Glutamatergic neuron (in vitro differentiated cells): ENCODE data around the gene TEX35. TPM values are rescaled to one million over a fixed set of nuclear protein-coding genes. Genes with fewer than 3 reads are reported as not detected.

Experiments
- DNase-seq: peaks from one replicate; pipeline ENCODE4 v3.0.0; 2022
- H3K27ac Mint-ChIP-seq: one replicate; pipeline ENCODE4 v1.8.0; 2020; ENCODE audit warnings: mild to moderate bottlenecking, mixed read lengths, inconsistent platforms; ENCODE audit not compliant: unreplicated experiment
- H3K27me3 Mint-ChIP-seq: one replicate; pipeline ENCODE4 v1.8.0; 2020; ENCODE audit warnings: mild to moderate bottlenecking, moderate library complexity, mixed read lengths, inconsistent platforms; ENCODE audit not compliant: unreplicated experiment
- H3K36me3 Mint-ChIP-seq: one replicate; pipeline ENCODE4 v1.8.0; 2020; ENCODE audit warnings: mild to moderate bottlenecking, mixed read lengths, inconsistent platforms; ENCODE audit not compliant: unreplicated experiment
- H3K4me1 Mint-ChIP-seq: one replicate; pipeline ENCODE4 v1.8.0; 2020; ENCODE audit warnings: mild to moderate bottlenecking, low read depth, mixed read lengths, inconsistent platforms; ENCODE audit not compliant: unreplicated experiment
- H3K4me3 Mint-ChIP-seq: one replicate; pipeline ENCODE4 v1.8.0; 2020; ENCODE audit warnings: mild to moderate bottlenecking, mixed read lengths, inconsistent platforms; ENCODE audit not compliant: unreplicated experiment
- H3K9me3 Mint-ChIP-seq: one replicate; pipeline ENCODE4 v1.8.0; 2020; ENCODE audit warnings: mild to moderate bottlenecking, moderate library complexity, mixed read lengths, inconsistent platforms; ENCODE audit not compliant: unreplicated experiment
- total RNA-seq: library from RNA; stranded (reverse); fragmentation: NEBNext Ultra II Directional; extraction: Animal tissue kit (Norgen Biotek cat#: 25700); gene quantifications from one replicate; pipeline ENCODE4 v1.2.1, GENCODE V29; 2021; ENCODE audit not compliant: unreplicated experiment
- TF ChIP-seq, protein P1 (sequence below): fragments of 200-600 bp; sonication (generic); IDR thresholded peaks from one replicate; pipeline ENCODE4 v1.5.0; 2021; ENCODE audit not compliant: partially characterized antibody, unreplicated experiment

Gene TEX35
- total RNA-seq, 1 donor from 2014 or later: not detected

DNA sequence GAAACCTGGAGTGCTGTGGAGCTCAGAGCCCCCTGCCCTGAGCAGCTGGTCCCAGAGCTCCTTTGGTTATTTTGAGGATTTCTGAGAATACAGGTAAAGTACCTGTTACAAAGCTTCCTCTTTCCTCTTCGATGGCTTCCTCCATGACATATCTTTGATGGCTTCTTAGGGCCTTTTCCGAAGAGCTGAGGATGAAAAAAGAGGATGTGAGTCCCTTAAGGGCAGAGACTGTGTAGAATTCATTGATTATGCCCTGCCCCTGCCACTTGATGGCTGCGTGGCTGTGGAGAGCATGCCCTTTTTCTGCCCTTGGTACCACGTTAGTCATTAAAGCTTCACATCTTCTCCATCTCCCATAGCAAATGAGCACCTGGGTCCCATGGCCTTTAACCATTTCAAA is 14.2 kb downstream of the TEX35 start:
- H3K4me1 Mint-ChIP-seq: peaks cover 23% of the 10 kb centered on the region
- peak overlapping the region; percentile 0 for H3K27ac Mint-ChIP-seq
- peaks cover 2% of the 10 kb centered on the region for H3K9me3 Mint-ChIP-seq
- no peak overlapping the region for H3K4me3 Mint-ChIP-seq
- no peaks in the 10 kb centered on the region for H3K36me3 Mint-ChIP-seq
- no peak for DNase-seq
- H3K27me3 Mint-ChIP-seq: peaks cover 4% of the 10 kb centered on the region
- TF ChIP-seq, protein P1, sequence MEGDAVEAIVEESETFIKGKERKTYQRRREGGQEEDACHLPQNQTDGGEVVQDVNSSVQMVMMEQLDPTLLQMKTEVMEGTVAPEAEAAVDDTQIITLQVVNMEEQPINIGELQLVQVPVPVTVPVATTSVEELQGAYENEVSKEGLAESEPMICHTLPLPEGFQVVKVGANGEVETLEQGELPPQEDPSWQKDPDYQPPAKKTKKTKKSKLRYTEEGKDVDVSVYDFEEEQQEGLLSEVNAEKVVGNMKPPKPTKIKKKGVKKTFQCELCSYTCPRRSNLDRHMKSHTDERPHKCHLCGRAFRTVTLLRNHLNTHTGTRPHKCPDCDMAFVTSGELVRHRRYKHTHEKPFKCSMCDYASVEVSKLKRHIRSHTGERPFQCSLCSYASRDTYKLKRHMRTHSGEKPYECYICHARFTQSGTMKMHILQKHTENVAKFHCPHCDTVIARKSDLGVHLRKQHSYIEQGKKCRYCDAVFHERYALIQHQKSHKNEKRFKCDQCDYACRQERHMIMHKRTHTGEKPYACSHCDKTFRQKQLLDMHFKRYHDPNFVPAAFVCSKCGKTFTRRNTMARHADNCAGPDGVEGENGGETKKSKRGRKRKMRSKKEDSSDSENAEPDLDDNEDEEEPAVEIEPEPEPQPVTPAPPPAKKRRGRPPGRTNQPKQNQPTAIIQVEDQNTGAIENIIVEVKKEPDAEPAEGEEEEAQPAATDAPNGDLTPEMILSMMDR: no peak

DNA sequence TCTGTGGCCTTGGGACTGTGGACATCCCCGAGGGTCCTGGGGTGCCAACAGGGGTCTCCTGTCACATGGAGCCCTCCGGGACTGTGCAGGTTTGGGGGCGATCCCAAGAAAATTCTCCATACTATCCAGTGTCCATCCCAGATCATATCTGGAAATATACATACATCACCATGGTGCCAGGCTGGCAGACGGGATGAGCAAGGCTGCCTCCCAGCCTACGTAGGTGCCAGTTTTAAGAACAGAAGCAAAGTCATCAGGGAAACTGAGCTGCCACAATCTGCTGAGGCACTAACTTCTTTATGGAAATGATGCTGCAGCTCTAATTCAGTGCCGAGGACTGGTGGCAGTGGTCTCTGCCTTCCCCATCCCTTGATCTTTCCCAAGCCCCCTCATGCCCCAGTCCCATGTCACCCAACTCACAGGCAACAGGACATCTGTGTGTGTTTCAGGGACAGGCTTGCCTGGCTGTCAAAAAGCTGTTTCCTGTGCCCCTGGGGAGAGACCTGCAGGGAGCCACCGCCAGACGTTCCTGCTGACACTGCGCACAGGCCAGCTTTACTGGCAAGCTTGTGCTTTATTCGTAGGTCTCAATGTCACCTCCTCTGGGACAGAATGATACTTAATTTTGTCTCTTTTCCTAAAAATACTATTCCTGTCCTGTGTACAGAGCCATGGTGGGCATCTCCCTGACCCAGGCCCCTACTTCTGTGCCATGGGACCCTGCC is 15.5 kb downstream of the TEX35 start:
- DNase-seq: peak; percentile 57
- peak overlapping the region; percentile 37 for H3K4me3 Mint-ChIP-seq
- peaks cover 4% of the 10 kb centered on the region for H3K27me3 Mint-ChIP-seq
- peak overlapping the region; percentile 64 for H3K27ac Mint-ChIP-seq
- H3K9me3 Mint-ChIP-seq: peaks cover 2% of the 10 kb centered on the region
- no peaks in the 10 kb centered on the region for H3K36me3 Mint-ChIP-seq
- H3K4me1 Mint-ChIP-seq: peaks cover 23% of the 10 kb centered on the region
- TF ChIP-seq, protein P1: no peak

DNA sequence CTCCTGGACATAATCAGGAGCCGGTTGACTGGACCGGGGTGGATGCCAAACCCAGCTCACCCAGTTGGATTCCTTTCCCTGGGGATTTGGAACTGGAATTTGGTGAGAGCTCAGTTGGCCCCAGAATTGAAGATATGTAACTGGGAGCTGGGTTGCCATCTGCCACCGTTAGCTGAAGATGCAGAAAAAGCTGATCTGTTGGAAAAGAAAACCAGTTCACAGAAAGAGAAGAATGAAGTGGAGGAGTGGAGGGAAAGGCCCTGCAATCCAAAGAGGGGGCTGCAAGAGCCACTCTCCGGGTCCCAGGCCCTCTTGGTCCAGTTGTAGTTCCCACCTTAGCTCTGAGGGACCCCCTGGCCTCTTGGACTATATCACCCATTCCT is 16.0 kb downstream of the TEX35 start:
- TF ChIP-seq, protein P1: no peak
- H3K36me3 Mint-ChIP-seq: no peaks in the 10 kb centered on the region
- peaks cover 4% of the 10 kb centered on the region for H3K27me3 Mint-ChIP-seq
- H3K27ac Mint-ChIP-seq: peak overlapping the region; percentile 57
- no peak for DNase-seq
- H3K9me3 Mint-ChIP-seq: peaks cover 2% of the 10 kb centered on the region
- H3K4me3 Mint-ChIP-seq: peak overlapping the region; percentile 37
- peaks cover 23% of the 10 kb centered on the region for H3K4me1 Mint-ChIP-seq

DNA sequence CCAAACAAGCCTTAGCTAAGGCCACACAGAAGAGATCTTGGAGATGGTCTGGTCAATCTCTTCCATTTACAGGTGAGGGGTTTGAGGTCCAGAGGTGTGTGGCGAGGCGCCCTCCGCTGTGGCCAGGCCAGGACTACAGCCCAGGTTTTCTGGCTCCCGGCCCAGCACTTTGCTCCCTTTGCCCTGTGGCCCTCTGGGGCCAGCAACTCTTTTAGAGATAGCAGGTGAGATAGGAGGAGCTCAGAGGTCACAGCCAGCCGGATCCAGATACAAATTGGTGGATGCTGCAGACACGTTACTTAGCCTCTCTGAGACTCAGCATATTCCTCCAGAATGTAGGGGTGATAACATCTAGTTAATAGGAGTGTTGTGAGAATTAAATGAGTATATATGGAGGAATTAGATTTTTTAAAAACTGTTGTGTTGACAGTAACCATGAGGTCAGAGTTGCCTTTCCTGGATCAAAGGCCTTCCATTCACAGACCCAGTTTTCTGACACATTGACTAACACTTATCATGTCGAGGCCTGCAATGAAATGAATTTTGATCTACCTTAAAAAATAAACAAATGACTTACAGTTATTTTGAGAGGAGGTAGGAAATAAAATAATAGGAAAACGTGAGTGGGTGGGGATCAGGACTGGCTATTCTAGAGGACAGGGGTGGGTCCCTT is 16.6 kb downstream of the TEX35 start:
- Mint-ChIP-seq H3K4me1 (peaks cover 23% of the 10 kb centered on the region), H3K27ac (peak overlapping the region; percentile 57), H3K4me3 (no peak overlapping the region), H3K27me3 (peaks cover 4% of the 10 kb centered on the region), H3K36me3 (no peaks in the 10 kb centered on the region), H3K9me3 (peaks cover 2% of the 10 kb centered on the region)
- TF ChIP-seq, protein P1: no peak
- no peak for DNase-seq

DNA sequence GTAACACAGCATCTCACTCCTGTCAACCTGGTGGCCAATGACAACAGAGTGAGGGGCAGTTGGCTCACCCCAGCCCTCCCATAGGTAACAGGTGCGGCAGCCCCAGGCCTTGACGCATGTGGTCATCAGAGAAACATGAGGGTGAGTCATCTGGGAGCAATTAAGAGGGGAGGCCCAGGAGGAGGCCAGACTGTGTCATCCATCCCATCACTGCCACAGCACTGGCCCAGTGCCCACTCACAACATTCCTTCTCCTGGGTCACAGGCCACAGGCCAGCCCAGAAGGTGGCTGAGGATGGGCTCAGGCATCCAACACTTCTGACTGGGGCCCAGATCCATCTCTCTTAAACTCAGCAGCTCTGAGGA is 17.1 kb downstream of the TEX35 start:
- H3K27ac Mint-ChIP-seq: no peak overlapping the region
- H3K4me3 Mint-ChIP-seq: no peak overlapping the region
- peaks cover 2% of the 10 kb centered on the region for H3K9me3 Mint-ChIP-seq

More for the DNA sequence above, 17.1 kb downstream of the TEX35 start:
- TF ChIP-seq, protein P1: no peak
- no peaks in the 10 kb centered on the region for H3K36me3 Mint-ChIP-seq
- peaks cover 23% of the 10 kb centered on the region for H3K4me1 Mint-ChIP-seq
- peaks cover 4% of the 10 kb centered on the region for H3K27me3 Mint-ChIP-seq
- DNase-seq: no peak
